SK-N-SH (cell line): ENCODE measurements around the gene RAB4B. TPM values are rescaled to one million over a fixed set of nuclear protein-coding genes. Genes with fewer than 3 reads are reported as not detected.

Experiments
- CTCF ChIA-PET: fragments of 300-600, 350-600 bp; formaldehyde crosslinking; extraction: SDS; loops from one replicate; lab custom pipeline; 2021; lab: Yijun Ruan, JAX
- POLR2A ChIA-PET: fragments of 350-600 bp; sonication (Branson Sonifier 250); formaldehyde crosslinking; extraction: SDS; loops from one replicate; lab custom pipeline; 2020; ENCODE audit warnings: antibody characterized with exemption, inconsistent platforms; lab: Yijun Ruan, JAX
- DNase-seq: peaks from one replicate; pipeline ENCODE4 v3.0.0; 2012
- H2AFZ ChIP-seq: fragments of 200-600 bp; sonication (generic); 2 replicates; pipeline ENCODE4 v1.8.1; 2016; ENCODE audit warnings: antibody characterized with exemption, mild to moderate bottlenecking, low read depth
- H3F3A ChIP-seq: fragments of 200-600 bp; sonication (generic); replicated peaks from 2 replicates; pipeline ENCODE3; 2016; ENCODE audit warnings: antibody characterized with exemption, mild to moderate bottlenecking; ENCODE audit not compliant: insufficient read depth
- H3K27ac ChIP-seq, 2 experiments: fragments of 200-500 bp in 1 of 2; fragments of 200-600 bp in 1 of 2; sonication (Bioruptor generic) in 1 of 2; sonication (generic), shearing (Covaris generic) in 1 of 2; 2 replicates each; pipeline versions ENCODE4 v1.5.1 to v1.6.1; 2014 to 2016; ENCODE audit warnings: low read depth in 2 of 2, inconsistent platforms in 1 of 2, low read length in 1 of 2, mild to moderate bottlenecking in 1 of 2, mixed read lengths in 1 of 2
- H3K27me3 ChIP-seq: fragments of 200-600 bp; sonication (generic), shearing (Covaris generic); 2 replicates; pipeline ENCODE4 v1.6.1; 2016; ENCODE audit warnings: mixed run types; ENCODE audit not compliant: insufficient read depth
- H3K36me3 ChIP-seq, 2 experiments: fragments of 200-500 bp in 1 of 2; fragments of 200-600 bp in 1 of 2; sonication (Bioruptor generic) in 1 of 2; sonication (generic) in 1 of 2; replicated peaks in 1 of 2; 2 replicates each; pipeline versions ENCODE3 to v1.5.1; 2014 to 2016; ENCODE audit warnings: low read length in 1 of 2, mild to moderate bottlenecking in 1 of 2; ENCODE audit not compliant: insufficient read depth in 2 of 2, control insufficient read depth in 1 of 2
- H3K4me1 ChIP-seq, 2 experiments: fragments of 200-500 bp in 1 of 2; fragments of 200-600 bp in 1 of 2; sonication (Bioruptor generic) in 1 of 2; sonication (generic), shearing (Covaris generic) in 1 of 2; 2 replicates each; pipeline versions ENCODE4 v1.5.1 to v1.6.1; 2014 to 2016; ENCODE audit warnings: low read depth in 1 of 2, low read length in 1 of 2, mixed run types in 1 of 2; ENCODE audit not compliant: insufficient read depth in 2 of 2, control insufficient read depth in 1 of 2
- H3K4me2 ChIP-seq: fragments of 200-600 bp; sonication (generic), shearing (Covaris generic); 2 replicates; pipeline ENCODE4 v1.6.1; 2017; ENCODE audit warnings: mixed run types
- H3K4me3 ChIP-seq, 2 experiments: fragments of 200-500 bp in 1 of 2; fragments of 200-600 bp in 1 of 2; sonication (Bioruptor generic) in 1 of 2; sonication (generic), shearing (Covaris generic) in 1 of 2; 2 replicates each; pipeline versions ENCODE4 v1.5.1 to v1.8.1; 2014 to 2016; ENCODE audit warnings: low read depth in 2 of 2, inconsistent platforms in 1 of 2, low read length in 1 of 2, mild to moderate bottlenecking in 1 of 2, mixed read lengths in 1 of 2, moderate library complexity in 1 of 2
- H3K79me2 ChIP-seq: fragments of 200-600 bp; sonication (generic); 2 replicates; pipeline ENCODE4 v1.8.1; 2017; ENCODE audit warnings: mild to moderate bottlenecking; ENCODE audit not compliant: insufficient read depth
- H3K9ac ChIP-seq: fragments of 200-600 bp; sonication (generic); 2 replicates; pipeline ENCODE4 v1.6.1; 2017; ENCODE audit warnings: mixed run types
- H3K9me2 ChIP-seq: fragments of 200-600 bp; sonication (generic); 2 replicates; pipeline ENCODE4 v1.6.1; 2017; ENCODE audit warnings: mixed run types
- H3K9me3 ChIP-seq: fragments of 200-600 bp; sonication (generic); 2 replicates; pipeline ENCODE4 v1.6.1; 2017; ENCODE audit warnings: mixed run types, mild to moderate bottlenecking, moderate library complexity
- H4K20me1 ChIP-seq: fragments of 200-600 bp; sonication (generic); 2 replicates; pipeline ENCODE4 v1.6.1; 2017; ENCODE audit warnings: mild to moderate bottlenecking, mixed run types; ENCODE audit not compliant: insufficient read depth
- CHD2 ChIP-seq: fragments of 150-350 bp; IDR thresholded peaks from 2 replicates; pipeline ENCODE4 v1.6.1; 2018; ENCODE audit warnings: low read length; ENCODE audit not compliant: partially characterized antibody
- ELF1 ChIP-seq: IDR thresholded peaks from 2 replicates; pipeline ENCODE4 v1.4.0; 2012
- FOSL2 ChIP-seq: IDR thresholded peaks from 2 replicates; pipeline ENCODE4 v1.4.0; 2012; ENCODE audit warnings: low read depth, mild to moderate bottlenecking, moderate library complexity, borderline replicate concordance
- FOXJ3 ChIP-seq: sonication (generic); formaldehyde crosslinking; IDR thresholded peaks from 2 replicates; pipeline ENCODE4 v1.5.1; 2020; ENCODE audit warnings: mild to moderate bottlenecking, missing genetic modification reagents
- IRF3 ChIP-seq: fragments of 150-350 bp; IDR thresholded peaks from 2 replicates; pipeline ENCODE4 v1.6.1; 2016; ENCODE audit warnings: mild to moderate bottlenecking, low read depth, low read length
- JUND ChIP-seq: IDR thresholded peaks from 2 replicates; pipeline ENCODE4 v1.4.0; 2012
- MAX ChIP-seq: IDR thresholded peaks from 2 replicates; pipeline ENCODE4 v1.4.0; 2012; ENCODE audit warnings: low read depth
- MXI1 ChIP-seq: IDR thresholded peaks from 2 replicates; pipeline ENCODE4 v1.6.1; 2012; ENCODE audit warnings: mild to moderate bottlenecking, low read depth, low read length, improper control_type of control experiment
- NRF1 ChIP-seq: IDR thresholded peaks from 2 replicates; pipeline ENCODE4 v1.6.1; 2012; ENCODE audit warnings: low read depth, mild to moderate bottlenecking, low read length
- POLR2AphosphoS5 ChIP-seq: IDR thresholded peaks from 2 replicates; pipeline ENCODE4 v1.6.1; 2012; ENCODE audit warnings: low read depth, low read length
- RCOR1 ChIP-seq: fragments of 150-350 bp; IDR thresholded peaks from 2 replicates; pipeline ENCODE4 v1.6.1; 2017; ENCODE audit warnings: antibody characterized with exemption, low read length
- REST ChIP-seq: IDR thresholded peaks from 2 replicates; pipeline ENCODE4 v1.6.1; 2012; ENCODE audit warnings: mild to moderate bottlenecking, low read depth, low read length, moderate library complexity
- RFX5 ChIP-seq: IDR thresholded peaks from 2 replicates; pipeline ENCODE4 v1.6.1; 2012; ENCODE audit warnings: mild to moderate bottlenecking, improper control_type of control experiment, low read length
- RXRA ChIP-seq: IDR thresholded peaks from 2 replicates; pipeline ENCODE4 v1.4.0; 2012; ENCODE audit warnings: low read depth, mild to moderate bottlenecking, borderline replicate concordance
- SIN3A ChIP-seq: IDR thresholded peaks from 2 replicates; pipeline ENCODE4 v1.6.1; 2012; ENCODE audit warnings: low read depth, mild to moderate bottlenecking, low read length, moderate library complexity, borderline replicate concordance
- SMC3 ChIP-seq: IDR thresholded peaks from 2 replicates; pipeline ENCODE4 v1.6.1; 2012; ENCODE audit warnings: low read depth, low read length, improper control_type of control experiment
- TAF1 ChIP-seq: IDR thresholded peaks from 2 replicates; pipeline ENCODE4 v1.6.1; 2012; ENCODE audit warnings: low read depth, mild to moderate bottlenecking, low read length, moderate library complexity, borderline replicate concordance
- TCF12 ChIP-seq: IDR thresholded peaks from 2 replicates; pipeline ENCODE4 v1.4.0; 2012
- USF2 ChIP-seq: fragments of 150-350 bp; IDR thresholded peaks from 2 replicates; pipeline ENCODE4 v1.6.1; 2017; ENCODE audit warnings: antibody characterized with exemption, low read length, low read depth, borderline replicate concordance
- ZBTB33 ChIP-seq: IDR thresholded peaks from 2 replicates; pipeline ENCODE4 v1.4.0; 2012; ENCODE audit warnings: low read depth, borderline replicate concordance
- WGBS: methylation state at CpG from one replicate; pipeline ENCODE4 v1.1.6; 2017; ENCODE audit warnings: low lambda C conversion rate; 5-methylcytosine and 5-hydroxymethylcytosine counted together
- polyA plus RNA-seq, 3 experiments: library from polyadenylated mRNA; depleted of rRNA; stranded (reverse); fragments of >200 nt; gene quantifications; 2 replicates each; pipeline ENCODE4 v1.2.3, GENCODE V29; 2012

Gene RAB4B
- polyA plus RNA-seq, 1 of the 3 experiments (the other 2 are of a cell fraction): 53.2 TPM

- DNase-seq: no peak
- no peaks in the 10 kb centered on the region for H3K9me3 ChIP-seq
- H3F3A ChIP-seq: no peaks in the 10 kb centered on the region
- POLR2A ChIA-PET: no interaction called here
- no peak overlapping the region for H3K4me3 ChIP-seq
- peaks cover 0 to 3% of the 10 kb centered on the region in 2 experiments for H3K36me3 ChIP-seq
- no peak overlapping the region for H3K4me2 ChIP-seq
- H2AFZ ChIP-seq: no peak overlapping the region
- H3K79me2 ChIP-seq: no peaks in the 10 kb centered on the region
- H3K27me3 ChIP-seq: no peaks in the 10 kb centered on the region
- H4K20me1 ChIP-seq: no peaks in the 10 kb centered on the region
- TF ChIP-seq RCOR1 (no peak), TAF1 (no peak)
- H3K4me1 ChIP-seq: no peaks in the 10 kb centered on the region
- no peaks in the 10 kb centered on the region for H3K9me2 ChIP-seq
- no peak overlapping the region for H3K27ac ChIP-seq
- H3K9ac ChIP-seq: no peak overlapping the region
- 97% methylated on average over 7 of the region's 7 CpGs for WGBS
- CTCF ChIA-PET: no interaction called here
These were observed 13.3 kb downstream of the RAB4B start for GRCh38 chr19:40791349-40791748.

- CTCF ChIA-PET: no interaction called here
These were observed 13.9 kb downstream of the RAB4B start for GRCh38 chr19:40791996-40792395.

More at GRCh38 chr19:40791996-40792395, 13.9 kb downstream of the RAB4B start:
- H3K4me2 ChIP-seq: no peak overlapping the region
- no peaks in the 10 kb centered on the region for H3K36me3 ChIP-seq
- WGBS: 74% methylated on average over 3 of the region's 3 CpGs
- H3K4me3 ChIP-seq: no peak overlapping the region
- H3K4me1 ChIP-seq: no peaks in the 10 kb centered on the region
- H2AFZ ChIP-seq: no peak overlapping the region
- H3K9ac ChIP-seq: no peak overlapping the region
- no peak for DNase-seq
- no peaks in the 10 kb centered on the region for H3K9me2 ChIP-seq
- no peaks in the 10 kb centered on the region for H3K79me2 ChIP-seq
- POLR2A ChIA-PET: no interaction called here
- no peaks in the 10 kb centered on the region for H3K27me3 ChIP-seq
- no peak overlapping the region for H3K27ac ChIP-seq
- H3F3A ChIP-seq: no peaks in the 10 kb centered on the region
- TF ChIP-seq SMC3: no peak
- no peak for TF ChIP-seq TAF1
- TF ChIP-seq RFX5: no peak
- no peak for TF ChIP-seq MXI1
- TF ChIP-seq FOXJ3 (CRISPR knock-in tag): no peak
- TF ChIP-seq JUND: no peak
- no peak for TF ChIP-seq ELF1
- no peak for TF ChIP-seq NRF1
- TF ChIP-seq FOSL2: no peak
- TF ChIP-seq REST: no peak
- no peak for TF ChIP-seq MAX
- no peak for TF ChIP-seq SIN3A
- no peak for TF ChIP-seq RCOR1
- no peak for TF ChIP-seq RXRA
- no peak for TF ChIP-seq POLR2AphosphoS5
- TF ChIP-seq USF2: no peak
- no peak for TF ChIP-seq CHD2
- no peak for TF ChIP-seq TCF12
- TF ChIP-seq IRF3: no peak
- TF ChIP-seq ZBTB33: no peak
- no peaks in the 10 kb centered on the region for H4K20me1 ChIP-seq
- no peaks in the 10 kb centered on the region for H3K9me3 ChIP-seq
